H9 (cell line): ENCODE results near the gene HNRNPA3. TPM values are rescaled to one million over a fixed set of nuclear protein-coding genes. Genes with fewer than 3 reads are reported as not detected.
A peak's percentile ranks its signal among the peaks of the same experiment; 100 is the strongest.

Experiments used
- DNase-seq: peaks from one replicate; pipeline ENCODE4 v3.0.0-alpha.2; 2017
- H2AFZ ChIP-seq: one replicate; pipeline ENCODE4 v1.6.1; 2013; ENCODE audit warnings: mild to moderate bottlenecking, low read length, control low read depth, moderate library complexity
- H2AK5ac ChIP-seq: 2 replicates; pipeline ENCODE4 v1.6.1; 2013; ENCODE audit warnings: low read length, control low read depth, mixed read lengths; ENCODE audit not compliant: insufficient read length
- H2BK120ac ChIP-seq: one replicate; pipeline ENCODE4 v1.6.1; 2013; ENCODE audit warnings: low read depth, mild to moderate bottlenecking, low read length, control low read depth, inconsistent platforms; ENCODE audit not compliant: poor library complexity, severe bottlenecking
- H2BK12ac ChIP-seq: 2 replicates; pipeline ENCODE4 v1.6.1; 2013; ENCODE audit warnings: low read length, control low read depth, mixed read lengths, low read depth; ENCODE audit not compliant: insufficient read length
- H2BK15ac ChIP-seq: 2 replicates; pipeline ENCODE4 v1.6.1; 2013; ENCODE audit warnings: low read depth, low read length, control low read depth
- H2BK20ac ChIP-seq: one replicate; pipeline ENCODE4 v1.6.1; 2013; ENCODE audit warnings: low read depth, mild to moderate bottlenecking, low read length, control low read depth, inconsistent platforms; ENCODE audit not compliant: poor library complexity, severe bottlenecking
- H2BK5ac ChIP-seq: 2 replicates; pipeline ENCODE4 v1.6.1; 2013; ENCODE audit warnings: low read length, control low read depth, mixed read lengths; ENCODE audit not compliant: insufficient read length
- H3K14ac ChIP-seq: 2 replicates; pipeline ENCODE4 v1.6.1; 2013; ENCODE audit warnings: low read length, control low read depth; ENCODE audit not compliant: insufficient read depth
- H3K18ac ChIP-seq: 2 replicates; pipeline ENCODE4 v1.6.1; 2013; ENCODE audit warnings: low read depth, mild to moderate bottlenecking, mixed read lengths, low read length, control low read depth; ENCODE audit not compliant: insufficient read length
- H3K23ac ChIP-seq: 2 replicates; pipeline ENCODE4 v1.6.1; 2013; ENCODE audit warnings: low read length, control low read depth, mixed read lengths, low read depth; ENCODE audit not compliant: insufficient read length
- H3K23me2 ChIP-seq: 2 replicates; pipeline ENCODE4 v1.6.1; 2013; ENCODE audit warnings: low read depth, mild to moderate bottlenecking, mixed read lengths, low read length, control low read depth; ENCODE audit not compliant: insufficient read length, poor library complexity, severe bottlenecking
- H3K27ac ChIP-seq: 2 replicates; pipeline ENCODE4 v1.5.1; 2013; ENCODE audit warnings: low read length, control low read depth, mixed read lengths, low read depth; ENCODE audit not compliant: insufficient read length
- H3K27me3 ChIP-seq: 2 replicates; pipeline ENCODE4 v1.6.1; 2013; ENCODE audit warnings: low read length, control low read depth, inconsistent platforms; ENCODE audit not compliant: insufficient read depth
- H3K4ac ChIP-seq: 2 replicates; pipeline ENCODE4 v1.6.1; 2013; ENCODE audit warnings: low read depth, mild to moderate bottlenecking, control low read depth, inconsistent platforms, low read length, moderate library complexity
- H3K4me1 ChIP-seq: 2 replicates; pipeline ENCODE4 v1.6.1; 2013; ENCODE audit warnings: low read length, control low read depth, inconsistent platforms; ENCODE audit not compliant: insufficient read depth
- H3K4me2 ChIP-seq: 2 replicates; pipeline ENCODE4 v1.6.1; 2013; ENCODE audit warnings: low read length, control low read depth, mixed read lengths; ENCODE audit not compliant: insufficient read length, insufficient read depth
- H3K56ac ChIP-seq: 2 replicates; pipeline ENCODE4 v1.6.1; 2013; ENCODE audit warnings: low read depth, mild to moderate bottlenecking, mixed read lengths, low read length, control low read depth; ENCODE audit not compliant: insufficient read length
- H3K79me1 ChIP-seq: 2 replicates; pipeline ENCODE4 v1.6.1; 2013; ENCODE audit warnings: low read depth, mild to moderate bottlenecking, moderate library complexity, low read length, control low read depth, inconsistent platforms; ENCODE audit not compliant: insufficient read depth, poor library complexity, severe bottlenecking
- H3K79me2 ChIP-seq: 2 replicates; pipeline ENCODE4 v1.6.1; 2013; ENCODE audit warnings: low read length, control low read depth, inconsistent platforms; ENCODE audit not compliant: insufficient read depth
- H3K9ac ChIP-seq: 2 replicates; pipeline ENCODE4 v1.6.1; 2013; ENCODE audit warnings: low read length, control low read depth, mixed read lengths; ENCODE audit not compliant: insufficient read length; ENCODE audit errors: extremely low read depth
- H3K9me3 ChIP-seq: one replicate; pipeline ENCODE4 v1.6.1; 2013; ENCODE audit warnings: low read depth, low read length, inconsistent platforms; ENCODE audit not compliant: control insufficient read depth
- H3T11ph ChIP-seq: one replicate; pipeline ENCODE4 v1.6.1; 2013; ENCODE audit warnings: mild to moderate bottlenecking, low read length, control low read depth, inconsistent platforms
- H4K20me1 ChIP-seq: one replicate; pipeline ENCODE4 v1.6.1; 2013; ENCODE audit not compliant: control insufficient read depth, insufficient read length, insufficient read depth
- H4K5ac ChIP-seq: 2 replicates; pipeline ENCODE4 v1.6.1; 2013; ENCODE audit warnings: low read depth, mild to moderate bottlenecking, mixed read lengths, low read length, control low read depth; ENCODE audit not compliant: insufficient read length
- H4K8ac ChIP-seq: replicated peaks from 2 replicates; pipeline ENCODE4 v1.6.1; 2013; ENCODE audit warnings: low read length, control low read depth, mixed read lengths, low read depth; ENCODE audit not compliant: insufficient read length
- H4K91ac ChIP-seq: 2 replicates; pipeline ENCODE4 v1.6.1; 2013; ENCODE audit warnings: low read depth, mild to moderate bottlenecking, moderate library complexity, mixed read lengths, low read length, control low read depth; ENCODE audit not compliant: insufficient read length
- H3K27ac Mint-ChIP-seq, 3 experiments: 2 replicates in 2 of 3; 3 replicates in 1 of 3; pipeline ENCODE4 v1.8.0; 2020 to 2021; ENCODE audit warnings: mixed read lengths in 3 of 3, mild to moderate bottlenecking in 1 of 3, moderate library complexity in 1 of 3
- H3K27me3 Mint-ChIP-seq: 2 replicates; pipeline ENCODE4 v1.8.0; 2021; ENCODE audit warnings: low read depth, mild to moderate bottlenecking, moderate library complexity, mixed read lengths
- H3K36me3 Mint-ChIP-seq, 3 experiments: 2 replicates in 2 of 3; 3 replicates in 1 of 3; pipeline ENCODE4 v1.8.0; 2020 to 2021; ENCODE audit warnings: low read depth in 3 of 3, mixed read lengths in 3 of 3; ENCODE audit not compliant: insufficient read depth in 1 of 3
- H3K4me1 Mint-ChIP-seq, 2 experiments: 2 replicates each; pipeline ENCODE4 v1.8.0; 2020; ENCODE audit warnings: mixed read lengths in 2 of 2
- H3K4me3 Mint-ChIP-seq, 2 experiments: 2 replicates in 1 of 2; 3 replicates in 1 of 2; pipeline ENCODE4 v1.8.0; 2020 to 2021; ENCODE audit warnings: mild to moderate bottlenecking in 2 of 2, mixed read lengths in 2 of 2, moderate library complexity in 1 of 2
- H3K9me3 Mint-ChIP-seq, 2 experiments: 2 replicates in 1 of 2; 3 replicates in 1 of 2; pipeline ENCODE4 v1.8.0; 2020; ENCODE audit warnings: mild to moderate bottlenecking in 2 of 2, mixed read lengths in 2 of 2, moderate library complexity in 1 of 2
- CTCF ChIP-seq: fragments of 200-600 bp; sonication (generic); conservative IDR thresholded peaks from 3 replicates; pipeline ENCODE4 v1.8.0; 2021; ENCODE audit warnings: antibody characterized with exemption, mild to moderate bottlenecking
- WGBS: extraction: QIAGEN DNeasy Blood & Tissue Kit; methylation state at CpG from one replicate; pipeline ENCODE4 v1.1.7; 2013; ENCODE audit warnings: missing lambda C conversion rate, low lambda C conversion rate, mixed read lengths; ENCODE audit not compliant: insufficient read length; ENCODE audit errors: extremely low coverage; 5-methylcytosine and 5-hydroxymethylcytosine counted together
- total RNA-seq: library from RNA; stranded (reverse); gene quantifications from 2 replicates; pipeline ENCODE4 v1.2.1, GENCODE V29; 2021

Gene HNRNPA3
- total RNA-seq, 1 experiment from 2014 or later, result 405 TPM

- no peak overlapping the region for H3T11ph ChIP-seq
- H3K27me3 Mint-ChIP-seq, result no peaks in the 10 kb centered on the region
- no peak overlapping the region for H2AFZ ChIP-seq
- H3K36me3 Mint-ChIP-seq, result peaks cover 18 to 40% (median 29%) of the 10 kb centered on the region in 3 experiments
- H2BK20ac ChIP-seq, result no peak overlapping the region
- peak overlapping the region; percentile 10 for H3K27ac ChIP-seq
- no peak overlapping the region for H3K18ac ChIP-seq
- no peak overlapping the region for H3K23ac ChIP-seq
- H3K27me3 ChIP-seq, result no peaks in the 10 kb centered on the region
- no peak overlapping the region for H2BK12ac ChIP-seq
- no peak for TF ChIP-seq CTCF
- no peaks in the 10 kb centered on the region for H4K20me1 ChIP-seq
- H2BK120ac ChIP-seq, result no peak overlapping the region
- H2BK5ac ChIP-seq, result no peak overlapping the region
- H3K56ac ChIP-seq, result no peak overlapping the region
- H3K79me1 ChIP-seq, result no peaks in the 10 kb centered on the region
- no peak overlapping the region for H2BK15ac ChIP-seq
- H3K27ac Mint-ChIP-seq, result peak overlapping the region; percentile 43 to 73 (median 63); a peak in 4 of 7 replicates
- no peak overlapping the region for H3K4ac ChIP-seq
- no peaks in the 10 kb centered on the region for H3K79me2 ChIP-seq
- no peak overlapping the region for H3K9ac ChIP-seq
- no peak overlapping the region for H4K8ac ChIP-seq
- no peaks in the 10 kb centered on the region for H3K9me3 Mint-ChIP-seq
- H3K4me3 Mint-ChIP-seq, result no peak overlapping the region
- no peaks in the 10 kb centered on the region for H3K23me2 ChIP-seq
- H4K91ac ChIP-seq, result no peak overlapping the region
- no peak overlapping the region for H3K4me2 ChIP-seq
- H4K5ac ChIP-seq, result no peak overlapping the region
- H3K4me1 Mint-ChIP-seq, result peaks cover 8 to 14% of the 10 kb centered on the region in 2 experiments
- no peaks in the 10 kb centered on the region for H3K4me1 ChIP-seq
- no peak overlapping the region for H3K14ac ChIP-seq
- no peak overlapping the region for H2AK5ac ChIP-seq
- no CpG with 5 or more reads among the region's 8 CpGs for WGBS
- DNase-seq, result no peak
- no peaks in the 10 kb centered on the region for H3K9me3 ChIP-seq
Observed at GRCh38 chr2:177229442-177230242, 17.0 kb downstream of the HNRNPA3 start.
